WERI-Rb-1 (cell line): ENCODE data around the gene CCDC93.

Source experiments
- DNase-seq: peaks from one replicate; pipeline ENCODE4 v3.0.0-alpha.2; 2020
- H3K27ac ChIP-seq: fragments of 250-450 bp; sonication (Bioruptor Pico); 2 replicates; pipeline ENCODE4 v1.5.1; 2020; ENCODE audit warnings: mild to moderate bottlenecking, moderate library complexity
- H3K27me3 ChIP-seq: fragments of 250-450 bp; sonication (Bioruptor Pico); 2 replicates; pipeline ENCODE4 v1.5.1; 2021; ENCODE audit warnings: mild to moderate bottlenecking, low read depth, moderate library complexity; ENCODE audit not compliant: insufficient read depth, severe bottlenecking
- H3K36me3 ChIP-seq: fragments of 250-450 bp; sonication (Bioruptor Pico); 2 replicates; pipeline ENCODE4 v1.5.1; 2020; ENCODE audit warnings: mild to moderate bottlenecking, moderate library complexity
- H3K4me3 ChIP-seq: 2 replicates; pipeline ENCODE4 v1.5.1; 2011; ENCODE audit warnings: low read depth, mild to moderate bottlenecking, control low read depth, low read length
- H3K9me3 ChIP-seq: fragments of 250-450 bp; sonication (Bioruptor Pico); 2 replicates; pipeline ENCODE4 v1.5.1; 2021; ENCODE audit warnings: mild to moderate bottlenecking, moderate library complexity; ENCODE audit not compliant: severe bottlenecking
- TF ChIP-seq, protein P1 (sequence below): IDR thresholded peaks from 2 replicates; pipeline ENCODE4 v1.5.1; 2011; ENCODE audit warnings: low read depth, mild to moderate bottlenecking, control low read depth, inconsistent platforms, low read length

The CCDC93 gene

DNA sequence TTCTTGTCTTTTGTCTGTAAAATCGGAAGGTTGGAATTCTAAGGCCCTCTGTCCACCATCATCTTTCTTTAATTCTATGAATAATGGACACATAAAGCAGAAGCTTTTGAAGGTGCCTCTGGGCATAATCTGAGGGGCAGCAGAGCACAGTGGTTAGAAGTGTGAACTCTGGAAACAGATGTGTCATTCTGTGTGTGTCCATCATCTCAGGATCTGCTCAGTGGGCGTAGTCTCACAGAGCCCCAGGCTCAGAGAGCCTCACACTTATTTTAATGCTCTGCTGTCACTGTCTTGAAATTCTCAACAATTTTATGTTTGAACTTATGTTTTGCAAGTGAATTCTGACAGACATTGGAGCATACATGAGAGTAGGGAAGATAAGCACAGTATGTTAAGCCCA lies 31.0 kb upstream of the CCDC93 start:
- Histone ChIP-seq H3K9me3 (no peaks in the 10 kb centered on the region), H3K36me3 (no peaks in the 10 kb centered on the region), H3K27ac (no peak overlapping the region), H3K4me3 (no peak overlapping the region), H3K27me3 (peaks cover 77% of the 10 kb centered on the region)
- DNase-seq, result no peak
- TF ChIP-seq, protein P1, sequence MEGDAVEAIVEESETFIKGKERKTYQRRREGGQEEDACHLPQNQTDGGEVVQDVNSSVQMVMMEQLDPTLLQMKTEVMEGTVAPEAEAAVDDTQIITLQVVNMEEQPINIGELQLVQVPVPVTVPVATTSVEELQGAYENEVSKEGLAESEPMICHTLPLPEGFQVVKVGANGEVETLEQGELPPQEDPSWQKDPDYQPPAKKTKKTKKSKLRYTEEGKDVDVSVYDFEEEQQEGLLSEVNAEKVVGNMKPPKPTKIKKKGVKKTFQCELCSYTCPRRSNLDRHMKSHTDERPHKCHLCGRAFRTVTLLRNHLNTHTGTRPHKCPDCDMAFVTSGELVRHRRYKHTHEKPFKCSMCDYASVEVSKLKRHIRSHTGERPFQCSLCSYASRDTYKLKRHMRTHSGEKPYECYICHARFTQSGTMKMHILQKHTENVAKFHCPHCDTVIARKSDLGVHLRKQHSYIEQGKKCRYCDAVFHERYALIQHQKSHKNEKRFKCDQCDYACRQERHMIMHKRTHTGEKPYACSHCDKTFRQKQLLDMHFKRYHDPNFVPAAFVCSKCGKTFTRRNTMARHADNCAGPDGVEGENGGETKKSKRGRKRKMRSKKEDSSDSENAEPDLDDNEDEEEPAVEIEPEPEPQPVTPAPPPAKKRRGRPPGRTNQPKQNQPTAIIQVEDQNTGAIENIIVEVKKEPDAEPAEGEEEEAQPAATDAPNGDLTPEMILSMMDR, result no peak

DNA sequence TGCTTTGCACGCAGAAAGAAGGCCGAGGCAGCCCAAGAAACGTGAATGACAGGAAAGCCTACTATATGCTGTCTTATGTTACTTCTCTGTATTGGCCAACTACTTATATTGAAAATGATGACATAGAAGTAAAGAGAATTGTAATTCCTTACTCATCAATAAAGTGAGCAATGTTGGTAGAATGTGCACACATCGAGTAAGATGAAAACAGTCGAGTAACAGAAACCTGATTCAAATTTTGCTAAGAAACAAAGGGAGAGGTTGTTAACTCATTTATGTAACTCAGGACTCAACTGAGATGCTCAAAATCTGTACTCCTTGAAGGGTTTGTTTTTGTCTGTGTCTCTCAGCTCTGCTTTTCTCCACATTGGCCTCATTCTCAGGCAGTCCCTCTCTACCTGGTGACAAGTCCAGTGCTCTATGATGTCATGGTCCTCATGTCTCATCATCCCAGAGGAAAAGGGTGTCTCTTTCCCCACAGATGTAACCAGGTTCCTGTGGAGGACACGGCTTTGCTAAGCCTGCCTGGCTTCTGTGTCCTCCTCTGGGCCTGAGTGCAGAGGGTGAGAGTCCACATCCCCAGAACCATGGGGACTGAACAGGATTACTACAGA lies 30.3 kb upstream of the CCDC93 start:
- Histone ChIP-seq H3K27ac (no peak overlapping the region), H3K27me3 (peaks cover 77% of the 10 kb centered on the region), H3K4me3 (no peak overlapping the region), H3K36me3 (no peaks in the 10 kb centered on the region), H3K9me3 (no peaks in the 10 kb centered on the region)
- TF ChIP-seq, protein P1, result no peak
- DNase-seq, result no peak

DNA sequence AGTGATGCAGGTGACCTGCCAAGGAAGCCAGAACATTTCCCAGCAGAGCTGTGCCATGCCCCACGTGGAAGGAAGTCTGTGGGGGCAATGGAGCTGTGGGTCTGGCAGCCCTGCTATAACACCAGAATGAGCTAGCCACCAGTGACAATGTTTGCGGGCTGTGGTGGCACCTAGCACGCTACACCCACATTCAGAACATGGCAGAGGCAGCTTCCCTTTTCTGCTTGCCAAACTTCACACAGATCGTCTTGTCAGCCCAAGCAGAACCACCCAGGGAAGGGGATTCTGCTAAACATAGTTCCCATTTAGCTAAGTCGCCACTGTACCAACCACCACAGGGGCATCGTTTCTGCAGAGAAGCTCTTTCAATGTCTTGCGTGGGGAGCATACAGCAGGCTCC lies 27.0 kb upstream of the CCDC93 start:
- no peak for DNase-seq
- H3K36me3 ChIP-seq, result no peaks in the 10 kb centered on the region
- no peak overlapping the region for H3K4me3 ChIP-seq
- no peak overlapping the region for H3K27ac ChIP-seq
- no peaks in the 10 kb centered on the region for H3K9me3 ChIP-seq
- TF ChIP-seq, protein P1, result no peak
- peaks cover 75% of the 10 kb centered on the region for H3K27me3 ChIP-seq

DNA sequence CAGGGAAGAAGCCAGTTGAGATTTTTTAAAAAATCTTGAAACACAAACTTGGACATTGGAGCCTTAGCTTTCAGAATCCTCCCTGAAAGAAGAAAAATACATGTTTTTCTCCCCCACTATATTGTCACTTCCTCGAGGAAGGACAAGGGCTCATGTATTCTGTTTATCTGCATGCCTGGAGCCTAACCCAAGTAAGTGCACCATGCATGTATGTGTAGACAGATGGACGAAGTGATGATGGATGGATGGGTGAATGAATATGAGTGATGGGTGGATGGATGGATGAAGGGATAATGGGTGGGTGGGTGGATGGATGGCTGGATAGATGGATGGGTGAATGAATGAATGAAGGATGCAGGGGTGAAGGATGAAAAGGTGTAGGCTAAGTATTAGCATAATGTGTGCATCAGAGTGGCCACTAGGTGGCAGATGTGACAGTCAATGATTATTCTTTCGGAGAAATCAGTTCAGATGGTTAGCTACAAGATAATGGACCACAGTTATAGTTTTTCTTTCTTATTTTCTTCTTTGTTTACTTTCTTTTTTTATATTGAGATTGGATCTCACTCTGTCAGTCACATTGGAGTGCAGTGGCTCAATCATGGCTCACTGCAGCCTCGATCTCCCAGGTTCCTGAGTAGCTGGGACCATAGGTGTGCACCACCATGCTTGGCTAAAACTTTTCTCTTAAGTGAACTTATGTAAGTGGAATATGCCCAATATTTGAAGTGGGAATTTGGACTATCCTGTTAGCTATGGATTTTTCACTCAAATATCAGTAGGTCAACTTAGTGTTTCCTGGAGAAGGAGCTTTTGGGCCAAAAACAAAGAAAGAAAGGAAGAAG lies 18.5 kb upstream of the CCDC93 start:
- TF ChIP-seq, protein P1, result peak; percentile 77
- no peaks in the 10 kb centered on the region for H3K9me3 ChIP-seq
- H3K27ac ChIP-seq, result no peak overlapping the region
- no peaks in the 10 kb centered on the region for H3K36me3 ChIP-seq
- peaks cover 75% of the 10 kb centered on the region for H3K27me3 ChIP-seq
- peak; percentile 10 for DNase-seq
- no peak overlapping the region for H3K4me3 ChIP-seq

DNA sequence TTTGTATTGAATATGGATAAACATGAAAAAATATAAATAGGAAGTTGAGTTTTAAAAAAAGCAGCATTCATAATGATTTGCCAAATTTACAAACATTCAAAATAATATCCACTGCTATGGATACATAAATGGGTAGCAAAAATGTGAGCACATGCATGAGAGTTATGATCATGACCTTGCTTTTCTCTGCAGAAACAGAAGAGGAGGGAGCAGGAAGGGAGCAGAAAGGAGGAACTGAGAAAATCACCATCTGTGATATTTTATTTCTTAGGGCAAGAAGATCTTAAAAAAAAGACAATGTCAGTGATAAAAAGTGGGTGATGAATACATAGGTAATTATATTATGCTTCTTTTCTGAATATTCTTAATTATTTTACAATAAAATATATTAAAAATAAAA lies 17.7 kb upstream of the CCDC93 start:
- no peaks in the 10 kb centered on the region for H3K9me3 ChIP-seq
- no peaks in the 10 kb centered on the region for H3K36me3 ChIP-seq
- H3K4me3 ChIP-seq, result no peak overlapping the region
- DNase-seq, result no peak
- TF ChIP-seq, protein P1, result no peak
- H3K27ac ChIP-seq, result no peak overlapping the region
- peaks cover 81% of the 10 kb centered on the region for H3K27me3 ChIP-seq
